HG02571 (cell line): ENCODE measurements around the gene CFAP251.
A peak's percentile ranks its signal among the peaks of the same experiment; 100 is the strongest.
"Not testable (repeated sequence)": the region's sequence is repeated elsewhere in the genome, so short reads cannot be mapped to it uniquely, and the experiment has no call there.

Experiments used
- ATAC-seq: cut with Tn5 transposase; IDR thresholded peaks from one replicate; pipeline ENCODE4 v1.9.1; 2021; ENCODE audit warnings: mild to moderate bottlenecking, moderate library complexity; ENCODE audit not compliant: unreplicated experiment

CFAP251 gene, protein sequence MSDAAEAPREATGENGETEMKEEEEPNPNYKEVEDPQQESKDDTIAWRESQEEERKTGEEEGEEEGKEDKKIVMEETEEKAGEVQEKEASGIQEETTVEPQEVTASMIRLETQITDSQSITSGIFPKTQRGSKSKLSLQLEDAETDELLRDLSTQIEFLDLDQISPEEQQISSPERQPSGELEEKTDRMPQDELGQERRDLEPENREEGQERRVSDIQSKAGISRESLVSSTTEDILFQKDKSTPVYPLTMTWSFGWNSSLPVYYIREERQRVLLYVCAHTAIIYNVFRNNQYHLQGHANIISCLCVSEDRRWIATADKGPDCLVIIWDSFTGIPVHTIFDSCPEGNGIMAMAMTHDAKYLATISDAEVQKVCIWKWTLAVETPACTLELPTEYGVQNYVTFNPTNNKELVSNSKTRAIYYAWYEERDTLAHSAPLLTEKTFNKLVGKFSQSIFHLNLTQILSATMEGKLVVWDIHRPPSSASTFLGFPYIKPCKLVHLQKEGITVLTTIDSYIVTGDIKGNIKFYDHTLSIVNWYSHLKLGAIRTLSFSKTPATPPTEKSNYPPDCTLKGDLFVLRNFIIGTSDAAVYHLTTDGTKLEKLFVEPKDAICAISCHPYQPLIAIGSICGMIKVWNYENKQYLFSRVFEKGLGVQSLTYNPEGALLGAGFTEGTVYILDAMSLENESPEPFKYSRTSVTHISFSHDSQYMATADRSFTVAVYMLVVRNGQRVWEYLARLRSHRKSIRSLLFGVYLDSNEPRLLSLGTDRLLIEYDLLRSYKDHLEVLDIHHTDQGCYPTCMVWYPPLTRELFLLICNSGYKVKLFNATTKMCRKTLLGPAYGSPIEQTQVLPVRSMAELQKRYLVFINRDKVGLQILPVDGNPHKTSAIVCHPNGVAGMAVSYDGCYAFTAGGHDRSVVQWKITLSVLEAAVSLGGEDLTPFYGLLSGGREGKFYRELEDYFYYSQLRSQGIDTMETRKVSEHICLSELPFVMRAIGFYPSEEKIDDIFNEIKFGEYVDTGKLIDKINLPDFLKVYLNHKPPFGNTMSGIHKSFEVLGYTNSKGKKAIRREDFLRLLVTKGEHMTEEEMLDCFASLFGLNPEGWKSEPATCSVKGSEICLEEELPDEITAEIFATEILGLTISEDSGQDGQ

DNA sequence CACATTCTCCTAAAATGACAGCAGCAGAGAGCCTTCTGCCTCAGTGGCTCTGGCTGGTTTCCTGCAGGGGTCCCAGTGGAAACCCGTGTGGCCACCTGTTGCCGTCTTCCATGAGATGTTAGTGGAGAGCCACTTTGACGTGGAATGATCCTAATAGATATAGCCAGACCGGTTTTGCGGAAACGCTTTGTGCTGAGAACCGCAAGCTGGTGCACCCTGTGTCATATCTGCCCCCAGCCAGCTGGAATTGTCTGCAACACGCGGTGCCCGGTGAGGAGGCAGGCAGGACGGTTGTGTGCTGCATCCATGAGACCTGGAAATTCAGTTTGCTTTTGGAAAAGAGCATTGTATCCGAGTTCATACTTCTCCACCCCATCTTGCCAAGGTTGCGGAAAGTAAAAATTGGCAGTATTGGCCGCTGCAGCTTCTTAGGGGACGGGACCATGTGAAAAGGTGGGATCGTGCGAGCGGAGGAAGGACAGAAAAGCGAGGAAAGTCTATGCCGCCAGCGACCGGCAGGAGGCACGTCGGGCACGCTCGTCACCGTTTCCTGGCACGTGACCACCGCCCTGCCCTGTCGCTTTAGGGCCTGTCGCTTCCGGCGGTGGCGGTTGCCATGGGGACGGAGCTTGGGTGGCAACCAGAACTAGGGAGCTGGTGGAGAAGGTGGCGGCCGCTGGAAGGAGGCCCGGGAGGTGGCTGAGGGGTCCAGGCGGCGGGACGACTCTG, at the start of gene CFAP251:
TSS of gene CFAP251 (plus strand) at position 643 of the 729 bp plus-strand sequence. CDS start 2,714 bp downstream, outside the sequence.
- peak; percentile 95 for ATAC-seq

DNA sequence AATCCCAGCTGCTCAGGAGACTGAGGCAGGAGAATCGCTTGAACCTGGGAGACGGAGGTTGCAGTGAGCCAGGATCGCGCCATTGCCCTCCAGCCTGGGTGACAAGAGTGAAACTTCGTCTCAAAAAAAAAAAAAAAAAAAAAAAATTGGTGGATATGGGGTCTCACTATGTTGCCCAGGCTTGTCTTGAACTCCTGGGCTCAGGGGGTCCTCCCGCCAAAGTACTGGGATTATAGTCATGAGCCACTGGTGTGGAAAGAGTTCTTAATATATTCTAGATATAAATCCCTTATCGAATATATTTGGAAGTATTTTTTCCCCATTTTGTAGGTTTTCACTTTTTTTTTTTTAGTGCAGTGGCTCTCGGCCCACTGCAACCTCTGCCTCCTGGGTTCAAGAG, 49.2 kb upstream of the CFAP251 start:
- not testable (repeated sequence) for ATAC-seq

DNA sequence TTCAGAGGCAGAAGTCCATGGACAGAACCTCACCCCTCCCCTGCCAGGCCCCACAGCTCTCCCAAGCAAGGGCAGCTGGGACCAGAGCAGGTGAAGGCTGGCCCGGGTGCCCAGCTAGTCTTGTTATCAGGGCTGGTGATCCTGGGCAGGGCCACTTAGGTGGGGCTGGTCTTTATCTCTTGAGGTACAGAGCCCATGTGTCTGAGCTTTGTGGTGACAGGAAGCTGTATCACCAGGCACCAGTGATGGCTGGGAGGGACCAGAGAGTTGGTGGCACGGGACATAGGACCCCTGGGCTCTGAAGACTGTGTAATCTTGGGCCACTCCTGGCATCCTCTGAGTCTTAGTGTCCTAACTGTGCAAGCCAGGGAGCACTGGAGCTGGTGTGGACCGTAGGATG, 46.9 kb upstream of the CFAP251 start:
- no peak for ATAC-seq

DNA sequence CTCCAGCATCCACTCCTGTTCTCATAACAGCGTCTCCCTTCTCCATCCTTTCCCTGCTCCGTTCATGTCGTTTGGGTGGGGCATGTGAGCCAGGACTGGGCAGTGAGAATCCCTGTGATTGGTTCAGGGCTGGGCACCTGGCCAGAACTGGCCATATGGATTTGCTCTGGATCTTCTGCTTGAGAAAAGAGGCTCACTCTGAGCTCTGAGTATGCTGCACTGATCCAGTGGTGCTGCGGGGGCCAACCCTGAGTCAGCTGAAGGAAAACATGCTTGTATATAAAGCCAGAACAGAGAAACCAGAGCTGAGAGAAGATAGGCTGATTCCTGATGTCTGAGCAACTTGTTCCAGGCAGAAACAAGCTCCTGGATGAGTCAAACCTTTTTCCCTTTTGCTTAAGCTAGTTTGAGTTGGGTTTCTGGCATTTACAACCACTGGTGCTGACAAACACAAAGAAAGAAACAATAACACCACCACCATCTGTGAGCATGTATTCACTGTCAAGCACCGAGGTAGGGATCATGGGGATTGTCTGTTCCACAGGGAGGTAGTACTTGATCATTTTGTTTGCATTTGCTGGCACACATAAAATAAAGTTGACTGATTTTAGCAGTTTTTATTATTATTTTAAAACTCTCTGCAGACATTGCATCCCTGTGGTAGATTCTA, 45.7 kb upstream of the CFAP251 start:
- ATAC-seq = no peak

DNA sequence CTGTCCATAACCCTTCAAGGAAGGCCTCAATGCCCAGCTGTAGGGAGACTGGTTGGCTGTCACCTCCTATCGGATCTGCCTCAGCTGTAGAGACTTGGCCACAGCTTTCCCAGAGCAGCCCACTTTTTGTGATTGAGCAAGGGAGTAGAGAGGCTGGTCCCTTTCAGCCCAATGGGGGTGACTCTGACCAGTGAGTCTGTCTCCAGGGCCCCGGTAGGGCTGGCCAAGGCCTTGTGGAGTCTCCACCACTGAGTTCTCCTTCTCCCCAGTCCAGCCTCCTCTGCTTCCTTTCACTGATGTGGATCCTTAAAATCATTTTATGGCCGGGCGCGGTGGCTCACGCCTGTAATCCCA, 45.2 kb upstream of the CFAP251 start:
- no peak for ATAC-seq

DNA sequence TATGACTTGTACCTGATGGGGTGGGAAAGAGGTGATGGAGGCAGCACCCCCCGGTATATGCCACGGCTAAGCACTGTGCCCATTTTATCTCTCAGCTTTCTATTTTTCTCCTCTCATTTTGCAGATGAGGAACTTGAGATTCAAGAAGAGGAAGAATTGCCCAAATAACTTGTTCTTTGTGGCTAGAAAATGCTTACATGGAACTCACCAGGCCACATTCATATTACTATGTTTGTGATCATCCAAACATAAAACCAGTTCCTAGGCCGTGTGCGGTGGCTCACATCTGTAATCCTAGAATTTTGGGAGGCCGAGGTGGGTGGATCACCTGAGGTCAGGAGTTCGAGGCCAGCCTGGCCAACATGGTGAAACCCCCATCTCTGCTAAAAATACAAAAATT, 44.3 kb upstream of the CFAP251 start:
- ATAC-seq = no peak

DNA sequence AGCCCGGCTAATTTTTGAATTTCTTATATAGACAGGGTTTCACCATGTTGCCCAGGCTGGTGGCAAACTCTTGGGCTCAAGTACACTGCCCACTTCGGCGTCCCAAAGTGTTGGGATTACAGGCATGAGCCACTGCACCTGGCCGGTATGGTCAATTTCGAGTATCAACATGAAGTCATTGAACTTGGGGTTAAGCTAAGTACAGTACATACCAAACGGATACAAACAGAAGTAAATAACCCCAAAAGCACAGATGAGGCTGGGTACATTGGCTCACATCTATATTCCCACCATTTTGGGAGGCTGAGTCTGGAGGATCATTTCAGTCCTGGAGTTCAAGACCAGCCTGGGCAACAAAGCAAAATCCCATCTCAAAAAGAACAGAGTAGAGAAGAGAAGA, 42.8 kb upstream of the CFAP251 start:
- no peak for ATAC-seq

DNA sequence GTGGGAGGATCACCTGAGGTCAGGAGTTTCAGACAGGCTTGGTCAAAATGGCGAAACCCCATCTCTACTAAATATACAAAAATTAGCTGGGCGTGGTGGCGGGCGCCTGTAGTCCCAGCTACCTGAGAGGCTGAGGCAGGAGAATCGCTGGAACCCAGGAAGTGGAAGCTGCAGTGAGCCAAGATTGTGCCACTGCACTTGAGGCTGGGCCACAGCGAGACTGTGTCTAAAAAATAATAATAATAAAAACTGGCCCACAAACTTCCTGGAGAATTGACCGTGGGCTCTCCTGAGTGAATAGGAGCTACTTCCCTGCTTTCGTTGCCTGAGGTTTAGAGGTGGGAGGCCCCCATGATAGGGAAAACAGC, 42.3 kb upstream of the CFAP251 start:
- not testable (repeated sequence) for ATAC-seq

DNA sequence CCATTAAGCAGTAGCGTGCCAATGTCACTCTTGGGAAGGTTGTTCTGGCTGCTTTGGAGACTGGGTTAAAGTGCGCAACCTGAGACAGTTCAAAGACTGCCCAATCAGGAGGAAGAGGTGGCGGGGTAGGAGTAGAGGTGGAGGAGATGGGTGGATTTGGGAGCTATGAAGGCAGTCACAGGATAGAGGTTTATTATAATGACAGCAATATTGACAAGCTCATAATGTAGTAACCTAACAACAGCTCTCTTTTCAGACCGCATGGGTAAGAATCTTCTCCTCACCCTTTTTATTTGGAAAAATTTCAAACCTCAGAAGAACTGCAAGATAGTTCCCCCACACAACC, 35.1 kb upstream of the CFAP251 start:
- no peak for ATAC-seq

DNA sequence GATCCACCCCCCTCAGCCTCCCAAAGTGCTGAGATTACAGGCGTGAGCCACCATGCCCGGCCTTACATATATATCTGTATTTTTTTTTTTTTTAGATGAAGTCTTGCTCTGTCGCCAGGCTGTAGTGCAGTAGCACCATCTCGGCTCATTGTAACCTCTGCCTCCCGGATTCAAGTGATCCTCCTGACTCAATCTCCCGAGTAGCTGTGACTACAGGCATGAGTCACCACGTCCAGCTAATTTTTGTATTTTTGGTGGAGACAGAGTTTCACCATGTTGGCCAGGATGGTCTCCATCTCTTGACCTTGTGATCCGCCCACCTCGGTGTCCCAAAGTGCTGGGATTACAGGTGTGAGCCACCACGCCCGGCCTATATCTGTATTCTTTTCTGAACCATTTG, 33.3 kb upstream of the CFAP251 start:
- not testable (repeated sequence) for ATAC-seq

DNA sequence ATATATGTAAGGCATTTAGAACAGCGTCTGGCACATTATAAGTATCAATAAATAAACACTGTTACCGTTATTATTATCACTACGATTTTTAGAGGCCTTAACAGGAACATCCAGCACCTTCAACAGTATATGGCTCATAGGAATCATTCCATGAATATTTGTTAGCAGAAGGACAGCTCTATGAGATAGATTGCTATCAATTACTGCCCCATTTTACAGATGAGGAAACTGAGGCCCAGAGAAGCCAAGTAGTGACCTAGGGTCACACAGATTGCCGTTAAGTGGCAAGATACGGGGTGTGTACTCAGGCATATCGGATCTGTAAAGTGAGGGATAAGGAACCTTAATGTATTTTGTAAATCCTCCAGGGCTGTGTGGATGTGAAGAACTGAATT, 30.3 kb upstream of the CFAP251 start:
- no peak for ATAC-seq

DNA sequence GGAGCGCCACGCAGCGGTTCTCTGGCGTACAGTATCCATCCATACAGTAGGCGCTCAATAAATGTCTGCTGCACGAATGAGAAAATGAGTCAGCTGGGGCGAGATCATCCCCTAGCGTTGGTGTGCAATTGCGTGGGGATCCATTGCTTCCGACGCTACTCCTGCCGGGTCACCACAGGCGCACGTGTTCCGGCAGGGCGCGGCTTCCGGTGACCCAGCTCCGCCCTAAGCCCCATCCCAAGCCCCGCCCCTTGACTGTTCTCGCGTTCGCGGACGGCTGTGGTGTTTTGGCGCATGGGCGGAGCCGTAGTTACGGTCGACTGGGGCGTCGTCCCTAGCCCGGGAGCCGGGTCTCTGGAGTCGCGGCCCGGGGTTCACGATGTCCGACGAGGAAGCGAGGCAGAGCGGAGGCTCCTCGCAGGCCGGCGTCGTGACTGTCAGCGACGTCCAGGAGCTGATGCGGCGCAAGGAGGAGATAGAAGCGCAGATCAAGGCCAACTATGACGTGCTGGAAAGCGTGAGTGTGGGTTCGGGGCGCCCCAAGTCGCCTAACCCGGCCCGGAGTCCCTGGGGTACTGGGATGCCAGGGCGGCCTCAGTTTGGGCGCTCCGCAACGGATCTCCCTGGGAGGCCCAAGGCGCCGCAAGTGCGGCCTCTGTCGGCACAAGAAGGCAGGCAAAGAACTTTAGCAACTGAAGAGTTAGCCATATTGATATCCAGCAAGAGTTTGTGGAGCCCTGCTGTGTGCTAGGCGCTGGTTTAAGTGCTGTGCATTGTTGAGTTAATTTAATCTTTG, 29.7 kb upstream of the CFAP251 start, which contains the start of gene PSMD9:
TSS of gene PSMD9 (plus strand) at position 313 of the 796 bp plus-strand sequence. CDS start at position 380, 67 bp downstream.
- peak; percentile 82 for ATAC-seq

DNA sequence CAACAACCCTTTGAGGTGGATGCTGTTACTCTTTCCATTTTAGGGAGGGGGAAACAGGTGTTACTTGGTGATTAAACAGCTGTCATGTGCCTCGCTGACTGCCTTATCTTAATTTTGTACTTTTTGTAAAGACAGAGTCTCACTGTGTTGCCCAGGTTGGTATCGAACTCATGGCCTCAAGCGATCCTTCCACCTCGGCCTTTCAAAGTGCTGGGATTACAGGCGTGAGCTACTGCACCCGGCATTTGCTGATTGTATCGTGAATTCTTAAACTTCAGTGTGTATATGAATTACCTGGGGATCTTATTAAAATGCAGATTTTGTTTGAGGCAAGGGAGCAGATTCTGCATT, 29.1 kb upstream of the CFAP251 start:
- no peak for ATAC-seq

DNA sequence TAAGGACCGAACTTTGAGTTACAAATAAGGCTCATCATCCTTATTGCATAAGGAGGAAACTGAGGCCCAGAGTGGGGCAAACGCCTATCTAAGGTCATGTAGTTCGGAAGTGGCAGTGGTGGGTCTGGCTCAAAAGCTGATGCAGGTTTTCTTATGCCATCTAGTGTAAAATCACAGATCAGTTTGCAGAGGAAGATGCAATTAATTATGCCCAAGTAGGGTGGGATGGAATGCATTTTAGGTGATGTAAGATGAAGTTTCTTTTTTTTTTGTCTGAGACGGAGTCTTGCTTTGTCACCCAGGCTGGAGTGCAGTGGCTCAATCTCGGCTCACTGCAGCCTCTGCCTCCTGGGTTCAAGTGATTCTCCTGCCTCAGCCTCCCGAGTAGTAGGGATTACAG, 28.7 kb upstream of the CFAP251 start:
- not testable (repeated sequence) for ATAC-seq

DNA sequence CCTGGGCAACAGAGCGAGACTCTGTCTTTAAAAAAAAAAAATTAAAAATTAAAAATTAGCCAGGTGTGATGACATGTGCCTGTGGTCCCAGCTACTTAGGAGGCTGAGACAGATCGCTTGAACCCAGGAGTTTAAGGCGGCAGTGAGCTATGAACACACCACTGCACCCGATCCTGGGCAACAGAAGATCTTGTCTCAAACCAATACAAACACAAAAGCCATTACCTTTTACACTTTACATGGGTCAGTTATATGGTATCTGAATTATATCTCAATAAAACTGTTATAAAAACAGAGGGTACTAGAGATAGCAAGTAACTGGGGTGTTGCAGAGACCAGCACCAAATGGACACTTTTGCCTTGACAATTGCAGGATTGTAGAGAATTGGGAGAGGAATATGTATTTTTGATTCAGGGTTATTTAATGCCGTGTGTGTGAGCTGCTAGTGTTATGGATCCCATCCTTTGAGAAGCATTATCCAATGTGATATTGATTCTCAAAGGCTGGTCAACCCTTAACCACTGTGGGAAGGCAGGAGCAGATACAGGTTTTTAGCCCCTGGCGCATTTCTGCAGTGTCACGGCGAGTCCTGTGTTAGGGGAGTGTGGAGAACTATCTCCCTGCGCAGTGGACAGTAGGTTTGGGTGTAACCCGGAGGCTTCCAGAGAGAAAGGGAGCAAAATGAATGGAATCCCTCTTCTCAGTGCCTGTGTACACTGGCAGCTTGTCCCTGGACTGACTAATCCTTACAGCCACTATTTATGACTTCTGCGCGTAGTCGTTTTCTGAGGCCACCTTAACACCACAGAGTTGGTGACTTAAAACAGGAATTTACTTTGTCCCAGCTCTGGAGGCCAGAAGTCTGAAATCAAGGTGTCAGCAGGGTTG, 25.5 kb upstream of the CFAP251 start:
- no peak for ATAC-seq

DNA sequence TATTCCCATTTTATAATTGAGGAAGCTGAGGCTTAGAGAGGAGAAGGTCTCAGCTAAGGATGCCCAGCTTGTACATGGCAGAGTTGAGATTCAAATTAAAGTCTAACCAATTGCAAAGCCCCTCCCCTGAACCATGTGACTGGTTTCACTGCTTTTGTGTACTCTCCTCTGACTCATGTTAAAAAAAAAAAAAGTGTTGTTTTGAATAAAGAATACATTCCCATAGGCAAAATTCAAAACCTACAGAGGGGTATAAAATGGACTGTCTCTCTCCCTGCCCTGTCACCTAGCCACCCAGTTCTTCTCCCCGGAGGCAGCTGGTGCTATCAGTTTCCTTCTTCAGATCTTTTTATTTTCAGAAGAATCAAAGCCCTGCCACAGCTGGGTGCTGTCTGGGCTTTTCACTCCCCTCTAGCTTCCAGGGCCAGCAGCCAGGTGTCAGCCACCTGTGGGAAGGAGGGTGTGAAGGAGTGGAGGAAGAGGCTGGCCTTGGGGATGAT, 24.4 kb upstream of the CFAP251 start:
- ATAC-seq = no peak

DNA sequence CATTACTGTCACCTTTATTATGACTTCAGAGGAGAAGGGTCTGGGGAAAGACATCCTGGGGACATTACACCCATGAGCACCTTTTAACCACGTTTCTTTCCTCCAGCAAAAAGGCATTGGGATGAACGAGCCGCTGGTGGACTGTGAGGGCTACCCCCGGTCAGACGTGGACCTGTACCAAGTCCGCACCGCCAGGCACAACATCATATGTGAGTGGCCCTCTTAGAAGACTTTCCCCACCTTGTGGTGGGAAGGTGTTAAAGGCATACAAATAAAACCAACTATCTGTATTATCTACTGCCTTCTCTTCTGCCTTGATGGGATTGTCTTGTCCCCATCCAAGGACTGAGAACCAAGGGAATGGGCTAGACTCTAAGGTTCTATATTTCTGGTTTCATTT, 23.8 kb upstream of the CFAP251 start:
- ATAC-seq = no peak

DNA sequence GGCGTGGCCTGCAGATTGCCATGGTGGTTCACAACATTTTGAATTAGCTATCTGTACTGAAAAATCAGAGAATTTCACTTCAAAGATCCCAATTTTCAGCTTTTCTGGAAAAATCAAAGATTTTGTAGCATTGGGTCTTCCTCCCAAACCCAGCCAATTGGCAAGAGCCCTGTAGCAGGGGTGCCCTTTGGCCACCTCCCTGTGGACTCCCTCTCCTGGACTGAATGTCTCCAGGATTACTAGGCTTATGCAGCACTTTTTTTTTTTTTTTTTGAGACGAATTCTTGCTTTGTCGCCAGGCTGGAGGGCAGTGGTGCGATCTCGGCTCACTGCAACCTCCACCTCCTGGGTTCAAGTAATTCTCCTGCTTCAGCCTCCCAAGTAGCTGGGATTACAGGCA, 20.1 kb upstream of the CFAP251 start:
- no peak for ATAC-seq
